RPMI8226 (cell line): ENCODE measurements around the gene EVX2.

Experiments used
- DNase-seq: peaks from one replicate; pipeline ENCODE4 v3.0.0-alpha.2; 2015

The EVX2 gene

GRCh38 chr2:176094349-176094748 lies 10.6 kb upstream of the EVX2 start:
- no peak for DNase-seq

- no peak for DNase-seq
Observed at GRCh38 chr2:176093898-176094249, 10.1 kb upstream of the EVX2 start.

- no peak for DNase-seq
Observed at GRCh38 chr2:176093145-176093897, 9.6 kb upstream of the EVX2 start.

- DNase-seq, result no peak
Observed at GRCh38 chr2:176092270-176093144, 8.7 kb upstream of the EVX2 start, which contains the start of gene HOXD13. HOXD13 (plus strand) TSS chr2:176092721; CDS start chr2:176092891, 170 bp downstream.

GRCh38 chr2:176091329-176092258 lies 7.8 kb upstream of the EVX2 start:
- no peak for DNase-seq

- no peak for DNase-seq
Observed at GRCh38 chr2:176090862-176091261, 7.1 kb upstream of the EVX2 start.

GRCh38 chr2:176089843-176090395 lies 6.2 kb upstream of the EVX2 start:
- no peak for DNase-seq

- DNase-seq, result no peak
Observed at GRCh38 chr2:176088937-176089842, 5.4 kb upstream of the EVX2 start.

GRCh38 chr2:176088048-176088936 lies 4.5 kb upstream of the EVX2 start:
- DNase-seq, result peak; percentile 43

- DNase-seq, result no peak
Observed at GRCh38 chr2:176087330-176088047, 3.7 kb upstream of the EVX2 start.

- peak; percentile 37 for DNase-seq
Observed at GRCh38 chr2:176085861-176086771, 2.4 kb upstream of the EVX2 start.

GRCh38 chr2:176085120-176085788 lies 1.5 kb upstream of the EVX2 start:
- DNase-seq, result no peak

- no peak for DNase-seq
Observed at GRCh38 chr2:176084611-176085119, 903 bp upstream of the EVX2 start.

GRCh38 chr2:176082824-176083751 lies 674 bp downstream of the EVX2 start:
- no peak for DNase-seq

- no peak for DNase-seq
Observed at GRCh38 chr2:176082525-176082823, 1.3 kb downstream of the EVX2 start.

- DNase-seq, result no peak
Observed at GRCh38 chr2:176081837-176082524, 1.8 kb downstream of the EVX2 start.
